ENCODE data around the gene ZPR1.

ZPR1 gene

DNA sequence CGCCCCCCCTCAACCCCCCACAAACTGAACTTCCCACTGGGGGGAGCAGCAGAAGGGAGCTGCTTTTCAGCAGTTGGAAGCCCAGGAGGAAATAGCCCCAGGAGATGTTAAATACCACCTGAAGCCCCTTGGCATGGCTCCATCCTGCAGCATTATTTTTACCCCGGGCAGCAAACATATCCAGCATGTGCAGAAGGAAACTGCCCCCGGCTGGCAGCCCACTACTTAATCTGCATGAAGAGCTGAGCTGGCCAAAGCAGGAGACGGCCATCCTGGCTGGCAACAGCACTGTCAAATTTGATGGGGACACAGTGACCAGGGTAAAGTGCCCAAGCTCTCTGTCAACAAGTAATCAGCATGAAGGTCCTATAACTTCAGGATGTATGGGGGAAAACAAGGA lies 47.1 kb downstream of the ZPR1 start:
- Mint-ChIP-seq H3K4me1 (peaks cover 10% of the 10 kb centered on the region), H3K27ac (ENCODE audit: low read depth) (no peak overlapping the region), H3K4me3 (no peak overlapping the region), H3K36me3 (ENCODE audit: insufficient read depth) (peaks cover 1% of the 10 kb centered on the region), H3K9me3 (no peaks in the 10 kb centered on the region), H3K27me3 (no peaks in the 10 kb centered on the region)
- no peak for DNase-seq (ENCODE audit: low spot score in 2 of 2)
- no peak for ATAC-seq (replicated peaks; ENCODE audit: extremely low read depth, poor library complexity, severe bottlenecking)

DNA sequence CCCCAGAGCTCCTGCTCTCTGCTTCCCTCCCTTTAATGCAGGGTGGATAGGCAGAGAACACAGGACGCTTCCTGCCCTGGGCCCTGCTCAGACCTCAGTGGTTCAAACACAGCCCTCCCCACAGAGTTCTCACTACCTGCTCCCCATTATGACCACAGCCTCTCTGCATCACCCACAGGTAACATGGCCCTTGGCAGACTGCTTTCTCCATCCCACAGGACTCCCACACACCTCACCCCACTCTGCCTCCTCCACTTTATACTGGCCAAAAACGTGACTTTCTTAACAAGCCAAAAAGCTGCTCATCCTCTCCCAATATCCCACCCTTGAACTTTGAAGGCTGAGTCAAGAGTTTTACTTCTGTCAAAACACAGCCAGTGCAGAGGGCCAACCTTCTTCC lies 48.8 kb downstream of the ZPR1 start:
- Mint-ChIP-seq H3K9me3 (no peaks in the 10 kb centered on the region), H3K27me3 (no peaks in the 10 kb centered on the region), H3K27ac (ENCODE audit: low read depth) (no peak overlapping the region), H3K4me1 (peaks cover 10% of the 10 kb centered on the region), H3K4me3 (no peak overlapping the region), H3K36me3 (ENCODE audit: insufficient read depth) (peaks cover 1% of the 10 kb centered on the region)
- ATAC-seq (replicated peaks; ENCODE audit: extremely low read depth, poor library complexity, severe bottlenecking) (no peak), DNase-seq (ENCODE audit: low spot score in 2 of 2) (no peak)

DNA sequence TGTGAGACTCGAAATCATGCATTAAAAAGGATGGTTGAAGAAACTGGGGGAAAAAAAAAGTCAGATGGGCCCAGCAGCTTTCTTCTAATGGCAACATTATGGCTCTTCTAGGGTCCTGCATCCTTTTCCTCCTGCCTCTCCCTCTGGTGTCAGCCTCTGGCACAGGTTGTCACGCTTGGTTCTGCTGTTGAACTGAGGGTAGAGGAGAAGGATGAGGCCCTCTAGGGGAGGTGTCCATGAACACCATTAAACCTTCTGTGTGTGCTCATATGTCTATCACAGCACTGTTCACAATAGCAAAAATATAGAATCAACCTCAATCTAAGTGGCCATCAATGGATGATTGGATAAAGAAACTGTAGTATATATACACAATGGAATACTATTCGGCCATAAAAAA lies 51.1 kb downstream of the ZPR1 start:
- no peaks in the 10 kb centered on the region for H3K9me3 Mint-ChIP-seq
- DNase-seq (ENCODE audit: low spot score in 2 of 2) (no peak), ATAC-seq (replicated peaks; ENCODE audit: extremely low read depth, poor library complexity, severe bottlenecking) (no peak)
- H3K27me3 Mint-ChIP-seq = peaks cover under 1% of the 10 kb centered on the region
- peaks cover 22% of the 10 kb centered on the region for H3K4me1 Mint-ChIP-seq
- no peaks in the 10 kb centered on the region for H3K36me3 Mint-ChIP-seq (ENCODE audit: insufficient read depth)
- no peak overlapping the region for H3K4me3 Mint-ChIP-seq
- H3K27ac Mint-ChIP-seq (ENCODE audit: low read depth) = no peak overlapping the region

- Mint-ChIP-seq H3K27me3 (peaks cover 13% of the 10 kb centered on the region), H3K4me1 (peaks cover 18% of the 10 kb centered on the region), H3K4me3 (no peak overlapping the region), H3K36me3 (ENCODE audit: insufficient read depth) (no peaks in the 10 kb centered on the region), H3K9me3 (no peaks in the 10 kb centered on the region), H3K27ac (ENCODE audit: low read depth) (no peak overlapping the region)
- no peak for ATAC-seq (replicated peaks; ENCODE audit: extremely low read depth, poor library complexity, severe bottlenecking)
- DNase-seq (ENCODE audit: low spot score in 2 of 2) = no peak
These were observed 53.8 kb downstream of the ZPR1 start for GRCh38 chr11:116733969-116734508.

GRCh38 chr11:116733043-116733755 lies 54.6 kb downstream of the ZPR1 start:
- Mint-ChIP-seq H3K9me3 (no peaks in the 10 kb centered on the region), H3K27me3 (peaks cover 22% of the 10 kb centered on the region), H3K27ac (ENCODE audit: low read depth) (peak overlapping the region; percentile 45), H3K4me1 (peaks cover 12% of the 10 kb centered on the region), H3K36me3 (ENCODE audit: insufficient read depth) (no peaks in the 10 kb centered on the region), H3K4me3 (no peak overlapping the region)
- ATAC-seq (replicated peaks; ENCODE audit: extremely low read depth, poor library complexity, severe bottlenecking) (no peak), DNase-seq (ENCODE audit: low spot score in 2 of 2) (no peak)

GRCh38 chr11:116732271-116733042 lies 55.4 kb downstream of the ZPR1 start:
- H3K4me1 Mint-ChIP-seq = peaks cover 12% of the 10 kb centered on the region
- H3K27ac Mint-ChIP-seq (ENCODE audit: low read depth) = peak overlapping the region; percentile 45
- peaks cover 29% of the 10 kb centered on the region for H3K27me3 Mint-ChIP-seq
- H3K4me3 Mint-ChIP-seq = no peak overlapping the region
- peak; percentile 21 to 40 for DNase-seq (ENCODE audit: low spot score in 2 of 2)
- H3K36me3 Mint-ChIP-seq (ENCODE audit: insufficient read depth) = no peaks in the 10 kb centered on the region
- ATAC-seq (replicated peaks; ENCODE audit: extremely low read depth, poor library complexity, severe bottlenecking) = peak; percentile 62
- no peaks in the 10 kb centered on the region for H3K9me3 Mint-ChIP-seq

DNA sequence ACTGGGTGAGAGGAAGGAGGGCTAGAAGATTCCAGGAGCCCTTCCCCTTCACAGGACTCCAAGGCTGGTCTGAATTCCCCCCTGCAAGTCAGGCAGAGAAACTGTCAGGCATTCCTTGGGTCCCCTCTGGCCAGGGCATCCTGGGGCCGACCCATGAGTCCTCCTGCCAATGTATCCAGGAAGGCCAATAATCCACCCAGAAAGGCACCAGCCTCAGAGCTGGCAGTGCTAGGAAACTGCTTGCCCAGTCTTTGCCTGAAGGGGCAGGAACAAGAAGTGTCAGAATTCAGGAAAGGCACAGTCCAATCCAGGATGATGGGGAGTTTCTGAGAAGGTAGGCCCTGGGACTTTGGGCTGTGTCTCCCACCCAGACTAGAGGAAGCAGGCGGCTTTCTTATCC lies 56.0 kb downstream of the ZPR1 start:
- Mint-ChIP-seq H3K27me3 (peaks cover 35% of the 10 kb centered on the region), H3K27ac (ENCODE audit: low read depth) (no peak overlapping the region), H3K36me3 (ENCODE audit: insufficient read depth) (no peaks in the 10 kb centered on the region), H3K9me3 (no peaks in the 10 kb centered on the region), H3K4me1 (peaks cover 12% of the 10 kb centered on the region), H3K4me3 (no peak overlapping the region)
- ATAC-seq (replicated peaks; ENCODE audit: extremely low read depth, poor library complexity, severe bottlenecking) (no peak), DNase-seq (ENCODE audit: low spot score in 2 of 2) (no peak)

DNA sequence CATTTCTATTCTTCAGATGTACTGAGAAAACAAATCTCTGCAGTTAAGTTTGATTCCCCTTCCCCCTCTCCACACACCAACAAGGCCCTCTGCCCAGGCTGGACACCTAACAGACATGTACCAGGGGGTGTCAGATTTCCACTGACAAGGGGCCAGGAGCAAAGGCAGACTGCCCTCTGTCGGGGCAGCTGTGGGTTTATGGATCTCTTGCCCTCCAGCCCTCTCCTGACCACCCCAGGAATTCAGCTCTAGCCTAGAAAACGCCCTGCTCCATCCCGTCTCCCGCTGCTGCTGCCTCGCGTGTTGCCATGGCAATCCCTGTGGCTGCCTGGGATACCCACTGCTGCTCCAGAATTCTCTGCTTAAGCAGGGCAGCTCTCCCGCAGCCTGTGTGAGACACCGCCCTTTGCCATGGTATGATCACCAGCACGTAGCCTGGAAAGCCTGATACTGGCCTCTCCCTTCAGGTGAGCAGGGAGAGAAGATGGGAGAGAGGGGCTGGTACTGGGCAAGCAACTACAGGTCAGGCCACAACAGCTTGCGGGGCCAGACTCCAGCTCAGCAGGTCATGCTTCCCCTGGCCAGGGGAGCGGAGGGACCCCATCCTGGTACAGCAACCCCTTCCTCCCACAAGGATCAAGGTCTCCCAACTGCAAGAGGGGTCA lies 56.6 kb downstream of the ZPR1 start:
- Mint-ChIP-seq H3K36me3 (ENCODE audit: insufficient read depth) (no peaks in the 10 kb centered on the region), H3K9me3 (no peaks in the 10 kb centered on the region), H3K27me3 (peaks cover 41% of the 10 kb centered on the region), H3K4me1 (peaks cover 12% of the 10 kb centered on the region), H3K4me3 (no peak overlapping the region), H3K27ac (ENCODE audit: low read depth) (no peak overlapping the region)
- DNase-seq (ENCODE audit: low spot score in 2 of 2) (no peak), ATAC-seq (replicated peaks; ENCODE audit: extremely low read depth, poor library complexity, severe bottlenecking) (no peak)

DNA sequence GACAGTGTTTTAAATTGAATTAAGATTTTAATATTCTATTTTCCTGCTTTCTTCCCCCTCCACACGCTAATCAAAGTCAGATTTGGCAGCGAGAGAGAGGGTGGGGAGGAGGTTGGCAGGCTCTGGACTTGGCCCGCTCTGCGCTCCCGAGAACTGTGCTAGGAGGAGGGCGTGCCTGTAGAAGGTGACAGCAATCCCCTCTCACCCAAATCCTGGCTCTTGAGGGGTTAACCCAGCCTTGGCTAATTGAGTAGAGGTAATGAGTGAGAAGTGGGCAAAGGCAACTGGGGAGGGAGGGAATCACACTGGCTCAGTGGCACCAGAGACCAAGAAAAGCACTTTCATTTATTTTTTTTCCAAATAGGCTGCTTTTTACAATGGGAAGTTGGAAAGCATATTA lies 57.2 kb downstream of the ZPR1 start:
- ATAC-seq (replicated peaks; ENCODE audit: extremely low read depth, poor library complexity, severe bottlenecking) (no peak), DNase-seq (ENCODE audit: low spot score in 2 of 2) (no peak)
- H3K4me3 Mint-ChIP-seq = no peak overlapping the region
- peaks cover 48% of the 10 kb centered on the region for H3K27me3 Mint-ChIP-seq
- H3K36me3 Mint-ChIP-seq (ENCODE audit: insufficient read depth) = no peaks in the 10 kb centered on the region
- H3K4me1 Mint-ChIP-seq = peaks cover 12% of the 10 kb centered on the region
- no peak overlapping the region for H3K27ac Mint-ChIP-seq (ENCODE audit: low read depth)
- no peaks in the 10 kb centered on the region for H3K9me3 Mint-ChIP-seq

GRCh38 chr11:116730241-116730561 lies 57.6 kb downstream of the ZPR1 start:
- Mint-ChIP-seq H3K27ac (ENCODE audit: low read depth) (no peak overlapping the region), H3K4me3 (no peak overlapping the region)
- DNase-seq (ENCODE audit: low spot score in 2 of 2) = no peak

DNA sequence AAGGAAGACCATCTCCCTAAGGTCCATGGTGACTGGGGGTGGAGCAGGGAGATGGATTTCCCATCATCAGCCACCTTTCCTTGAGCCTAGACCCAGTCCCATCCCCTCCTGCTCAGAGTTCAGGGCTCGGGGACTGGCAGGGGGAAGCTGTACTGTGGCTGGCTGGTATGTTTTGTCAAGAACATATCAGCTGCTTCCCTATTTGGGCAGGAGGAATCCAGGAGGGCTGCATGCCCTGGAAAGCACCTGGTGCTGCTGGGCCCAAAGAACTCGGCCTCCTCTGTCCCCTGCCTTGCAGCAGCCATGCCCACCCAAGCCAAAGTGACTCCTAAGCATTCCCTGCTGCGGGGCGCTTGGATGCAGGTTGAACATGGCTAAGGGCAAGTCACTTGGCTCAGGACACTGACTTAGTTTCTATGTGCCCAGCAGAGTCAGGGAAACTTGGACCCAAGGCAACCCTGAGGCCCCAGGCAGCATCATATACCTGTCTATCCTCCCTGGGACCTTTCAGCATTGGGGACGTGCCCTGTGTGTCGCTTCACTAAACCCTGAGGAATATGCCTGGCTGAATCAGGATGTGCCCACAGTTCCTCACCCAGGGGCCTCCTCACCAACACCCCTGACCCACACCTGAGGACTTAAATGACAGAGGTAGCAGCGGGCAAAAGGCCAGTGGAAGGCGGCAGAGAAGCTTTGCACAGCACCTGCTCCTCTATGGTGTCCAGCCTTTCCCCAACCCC lies 58.2 kb downstream of the ZPR1 start:
- Mint-ChIP-seq H3K27ac (ENCODE audit: low read depth) (no peak overlapping the region), H3K9me3 (no peaks in the 10 kb centered on the region), H3K27me3 (peaks cover 57% of the 10 kb centered on the region), H3K4me3 (no peak overlapping the region), H3K4me1 (peaks cover 12% of the 10 kb centered on the region), H3K36me3 (ENCODE audit: insufficient read depth) (no peaks in the 10 kb centered on the region)
- ATAC-seq (replicated peaks; ENCODE audit: extremely low read depth, poor library complexity, severe bottlenecking) = no peak
- DNase-seq (ENCODE audit: low spot score in 2 of 2) = no peak

More at GRCh38 chr11:116730241-116730561, 57.6 kb downstream of the ZPR1 start:
- Mint-ChIP-seq H3K9me3 (no peaks in the 10 kb centered on the region), H3K4me1 (peaks cover 12% of the 10 kb centered on the region), H3K27me3 (peaks cover 52% of the 10 kb centered on the region), H3K36me3 (ENCODE audit: insufficient read depth) (no peaks in the 10 kb centered on the region)
- ATAC-seq (replicated peaks; ENCODE audit: extremely low read depth, poor library complexity, severe bottlenecking) = no peak

GRCh38 chr11:116727990-116728389 lies 59.8 kb downstream of the ZPR1 start:
- Mint-ChIP-seq H3K27ac (ENCODE audit: low read depth) (no peak overlapping the region), H3K4me1 (peaks cover 9% of the 10 kb centered on the region), H3K36me3 (ENCODE audit: insufficient read depth) (no peaks in the 10 kb centered on the region), H3K9me3 (no peaks in the 10 kb centered on the region), H3K27me3 (peaks cover 60% of the 10 kb centered on the region), H3K4me3 (no peak overlapping the region)
- ATAC-seq (replicated peaks; ENCODE audit: extremely low read depth, poor library complexity, severe bottlenecking) = no peak
- DNase-seq (ENCODE audit: low spot score in 2 of 2) = no peak
